Ishikawa (cell line): ENCODE results near the gene PBX1.

Experiments
- CEBPB ChIP-seq: IDR thresholded peaks from 2 replicates; pipeline ENCODE4 v1.6.1; 2012
- CREB1 ChIP-seq: IDR thresholded peaks from 2 replicates; pipeline ENCODE4 v1.6.1; 2012; ENCODE audit warnings: low read depth
- EGR1 ChIP-seq: IDR thresholded peaks from 2 replicates; pipeline ENCODE4 v1.6.1; 2012
- EP300 ChIP-seq: IDR thresholded peaks from 2 replicates; pipeline ENCODE4 v1.6.1; 2012; ENCODE audit warnings: borderline replicate concordance
- FOXM1 ChIP-seq: IDR thresholded peaks from 2 replicates; pipeline ENCODE4 v1.6.1; 2012; ENCODE audit warnings: low read depth, borderline replicate concordance
- RAD21 ChIP-seq: IDR thresholded peaks from 2 replicates; pipeline ENCODE4 v1.6.1; 2012; ENCODE audit warnings: low read depth
- TEAD4 ChIP-seq: IDR thresholded peaks from 2 replicates; pipeline ENCODE4 v1.6.1; 2012
- YY1 ChIP-seq: IDR thresholded peaks from 2 replicates; pipeline ENCODE4 v1.6.1; 2012; ENCODE audit warnings: low read depth
- ZBTB7A ChIP-seq: IDR thresholded peaks from 2 replicates; pipeline ENCODE4 v1.6.1; 2012; ENCODE audit warnings: low read depth
- TF ChIP-seq, protein P1 (sequence below): IDR thresholded peaks from 2 replicates; pipeline ENCODE4 v1.6.1; 2012
- TF ChIP-seq, protein P2 (sequence below): IDR thresholded peaks from 2 replicates; pipeline ENCODE4 v1.6.1; 2012
- TF ChIP-seq, protein P3 (sequence below): IDR thresholded peaks from 2 replicates; pipeline ENCODE4 v1.6.1; 2012; ENCODE audit warnings: low read depth, mild to moderate bottlenecking

DNA sequence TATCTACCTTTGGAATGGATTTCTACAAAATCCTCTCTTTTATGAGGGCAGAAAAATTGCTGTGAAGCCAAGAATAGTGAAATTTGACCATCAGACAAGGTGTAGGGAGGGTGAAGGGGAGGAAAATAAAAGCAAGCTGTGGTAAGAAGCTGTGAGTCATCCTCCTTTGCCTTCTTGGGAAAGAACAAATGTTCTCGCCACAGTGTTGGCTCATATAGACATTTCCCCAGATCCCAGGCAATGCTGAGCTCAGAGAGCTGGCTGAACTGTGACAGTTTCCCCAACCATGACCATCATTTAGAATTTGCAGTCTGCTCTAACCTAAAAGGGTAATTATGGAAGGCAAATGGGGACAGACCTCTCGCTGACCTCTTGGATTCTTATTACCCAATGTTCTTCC lies 235.4 kb downstream of the PBX1 start:
- TF ChIP-seq EP300 (no peak), EGR1 (no peak), RAD21 (no peak), FOXM1 (no peak), YY1 (no peak), CREB1 (no peak), TEAD4 (no peak), CEBPB (no peak), ZBTB7A (no peak)
- TF ChIP-seq, protein P1, sequence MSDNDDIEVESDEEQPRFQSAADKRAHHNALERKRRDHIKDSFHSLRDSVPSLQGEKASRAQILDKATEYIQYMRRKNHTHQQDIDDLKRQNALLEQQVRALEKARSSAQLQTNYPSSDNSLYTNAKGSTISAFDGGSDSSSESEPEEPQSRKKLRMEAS = no peak
- TF ChIP-seq, protein P2, sequence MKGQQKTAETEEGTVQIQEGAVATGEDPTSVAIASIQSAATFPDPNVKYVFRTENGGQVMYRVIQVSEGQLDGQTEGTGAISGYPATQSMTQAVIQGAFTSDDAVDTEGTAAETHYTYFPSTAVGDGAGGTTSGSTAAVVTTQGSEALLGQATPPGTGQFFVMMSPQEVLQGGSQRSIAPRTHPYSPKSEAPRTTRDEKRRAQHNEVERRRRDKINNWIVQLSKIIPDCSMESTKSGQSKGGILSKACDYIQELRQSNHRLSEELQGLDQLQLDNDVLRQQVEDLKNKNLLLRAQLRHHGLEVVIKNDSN = no peak
- TF ChIP-seq, protein P3, sequence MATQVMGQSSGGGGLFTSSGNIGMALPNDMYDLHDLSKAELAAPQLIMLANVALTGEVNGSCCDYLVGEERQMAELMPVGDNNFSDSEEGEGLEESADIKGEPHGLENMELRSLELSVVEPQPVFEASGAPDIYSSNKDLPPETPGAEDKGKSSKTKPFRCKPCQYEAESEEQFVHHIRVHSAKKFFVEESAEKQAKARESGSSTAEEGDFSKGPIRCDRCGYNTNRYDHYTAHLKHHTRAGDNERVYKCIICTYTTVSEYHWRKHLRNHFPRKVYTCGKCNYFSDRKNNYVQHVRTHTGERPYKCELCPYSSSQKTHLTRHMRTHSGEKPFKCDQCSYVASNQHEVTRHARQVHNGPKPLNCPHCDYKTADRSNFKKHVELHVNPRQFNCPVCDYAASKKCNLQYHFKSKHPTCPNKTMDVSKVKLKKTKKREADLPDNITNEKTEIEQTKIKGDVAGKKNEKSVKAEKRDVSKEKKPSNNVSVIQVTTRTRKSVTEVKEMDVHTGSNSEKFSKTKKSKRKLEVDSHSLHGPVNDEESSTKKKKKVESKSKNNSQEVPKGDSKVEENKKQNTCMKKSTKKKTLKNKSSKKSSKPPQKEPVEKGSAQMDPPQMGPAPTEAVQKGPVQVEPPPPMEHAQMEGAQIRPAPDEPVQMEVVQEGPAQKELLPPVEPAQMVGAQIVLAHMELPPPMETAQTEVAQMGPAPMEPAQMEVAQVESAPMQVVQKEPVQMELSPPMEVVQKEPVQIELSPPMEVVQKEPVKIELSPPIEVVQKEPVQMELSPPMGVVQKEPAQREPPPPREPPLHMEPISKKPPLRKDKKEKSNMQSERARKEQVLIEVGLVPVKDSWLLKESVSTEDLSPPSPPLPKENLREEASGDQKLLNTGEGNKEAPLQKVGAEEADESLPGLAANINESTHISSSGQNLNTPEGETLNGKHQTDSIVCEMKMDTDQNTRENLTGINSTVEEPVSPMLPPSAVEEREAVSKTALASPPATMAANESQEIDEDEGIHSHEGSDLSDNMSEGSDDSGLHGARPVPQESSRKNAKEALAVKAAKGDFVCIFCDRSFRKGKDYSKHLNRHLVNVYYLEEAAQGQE = no peak
